ENCODE measurements around the gene AKR1A1. TPM values are rescaled to one million over a fixed set of nuclear protein-coding genes. Genes with fewer than 3 reads are reported as not detected.

The AKR1A1 gene
- total and polyA plus RNA-seq, 2 experiments from 2014 or later = 186 to 271 TPM

DNA sequence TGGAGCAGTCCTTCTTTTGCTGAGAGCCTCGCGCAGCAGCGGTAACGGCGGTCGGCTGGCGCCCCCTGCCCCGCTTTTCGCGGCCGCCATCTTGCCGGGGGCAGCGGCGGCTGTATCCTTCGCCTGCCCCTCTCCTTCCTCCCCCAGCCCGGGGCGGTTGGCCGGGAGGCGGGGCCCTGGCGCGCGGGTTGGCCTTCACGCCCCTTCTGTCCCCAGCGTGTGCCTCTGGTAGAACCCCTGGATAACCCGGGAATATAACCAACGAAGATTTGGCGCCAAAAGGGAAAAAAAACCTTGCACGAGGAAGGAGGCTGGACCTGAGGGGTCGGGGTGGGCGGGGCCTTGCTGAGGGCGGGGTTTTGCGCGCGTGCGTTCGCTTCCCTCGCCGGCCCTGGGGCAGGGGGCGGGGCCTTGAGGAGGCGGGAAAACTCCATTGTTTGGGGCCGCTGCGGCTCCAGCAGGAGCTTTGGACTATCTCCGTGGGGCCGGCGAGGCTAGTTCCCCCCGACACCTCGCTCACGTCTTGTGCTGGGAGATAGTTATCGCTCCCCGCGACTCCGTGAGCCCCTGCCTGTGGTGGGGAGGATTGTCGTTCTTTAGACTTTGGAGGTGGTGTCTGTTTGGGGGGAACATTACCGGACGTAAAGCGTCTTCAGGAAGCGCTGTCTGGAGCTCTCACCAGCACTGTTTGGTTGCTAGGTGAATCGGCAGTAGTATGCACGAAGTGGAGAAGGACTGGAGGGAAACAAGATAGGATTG is 33.9 kb downstream of the AKR1A1 start:
- Histone ChIP-seq H3K36me3 (replicated peaks; ENCODE audit: insufficient read depth, low read depth) (no peaks in the 10 kb centered on the region), H3K4me3 (peak overlapping the region; percentile 81), H4K20me1 (ENCODE audit: insufficient read depth, poor library complexity, severe bottlenecking) (peaks cover 31% of the 10 kb centered on the region), H2AFZ (peak overlapping the region; percentile 96), H3K4me2 (peak overlapping the region; percentile 79), H3K27ac (peak overlapping the region; percentile 80), H3K27me3 (no peaks in the 10 kb centered on the region), H3K9me3 (ENCODE audit: low read depth) (no peaks in the 10 kb centered on the region), H3K79me2 (peaks cover 44% of the 10 kb centered on the region), H3K4me1 (ENCODE audit: insufficient read depth) (peaks cover 14% of the 10 kb centered on the region), H3K9me2 (replicated peaks; ENCODE audit: insufficient read depth) (no peaks in the 10 kb centered on the region)
- 1% methylated on average over 39 of the region's 59 CpGs for WGBS (ENCODE audit: low lambda C conversion rate, missing lambda C conversion rate)
- DNase-seq (ENCODE audit: low spot score) = peak; percentile 96
- TF ChIP-seq, protein P1, sequence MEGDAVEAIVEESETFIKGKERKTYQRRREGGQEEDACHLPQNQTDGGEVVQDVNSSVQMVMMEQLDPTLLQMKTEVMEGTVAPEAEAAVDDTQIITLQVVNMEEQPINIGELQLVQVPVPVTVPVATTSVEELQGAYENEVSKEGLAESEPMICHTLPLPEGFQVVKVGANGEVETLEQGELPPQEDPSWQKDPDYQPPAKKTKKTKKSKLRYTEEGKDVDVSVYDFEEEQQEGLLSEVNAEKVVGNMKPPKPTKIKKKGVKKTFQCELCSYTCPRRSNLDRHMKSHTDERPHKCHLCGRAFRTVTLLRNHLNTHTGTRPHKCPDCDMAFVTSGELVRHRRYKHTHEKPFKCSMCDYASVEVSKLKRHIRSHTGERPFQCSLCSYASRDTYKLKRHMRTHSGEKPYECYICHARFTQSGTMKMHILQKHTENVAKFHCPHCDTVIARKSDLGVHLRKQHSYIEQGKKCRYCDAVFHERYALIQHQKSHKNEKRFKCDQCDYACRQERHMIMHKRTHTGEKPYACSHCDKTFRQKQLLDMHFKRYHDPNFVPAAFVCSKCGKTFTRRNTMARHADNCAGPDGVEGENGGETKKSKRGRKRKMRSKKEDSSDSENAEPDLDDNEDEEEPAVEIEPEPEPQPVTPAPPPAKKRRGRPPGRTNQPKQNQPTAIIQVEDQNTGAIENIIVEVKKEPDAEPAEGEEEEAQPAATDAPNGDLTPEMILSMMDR (IDR thresholded peaks at IDR 0.05; ENCODE audit: poor library complexity) = no peak

DNA sequence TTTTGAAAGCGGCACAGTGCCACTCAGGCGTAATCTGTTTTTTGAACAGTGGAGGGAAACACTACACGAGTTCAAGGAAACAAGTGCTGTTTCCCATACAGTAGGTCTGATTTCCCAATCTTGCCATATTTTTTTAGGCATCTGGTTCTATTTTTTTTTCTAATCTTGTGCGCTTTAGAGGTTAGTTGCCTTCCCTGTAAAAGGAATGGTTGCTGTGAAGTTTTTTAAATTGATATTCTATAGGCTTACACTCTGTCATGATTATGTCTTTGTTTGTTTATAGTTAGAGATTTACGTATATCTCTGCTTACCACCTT is 34.4 kb downstream of the AKR1A1 start:
- DNase-seq (ENCODE audit: low spot score) = no peak
- Histone ChIP-seq H3K79me2 (peaks cover 50% of the 10 kb centered on the region), H3K27ac (peak overlapping the region; percentile 80), H3K4me1 (ENCODE audit: insufficient read depth) (peaks cover 14% of the 10 kb centered on the region), H4K20me1 (ENCODE audit: insufficient read depth, poor library complexity, severe bottlenecking) (peaks cover 32% of the 10 kb centered on the region), H3K4me3 (peak overlapping the region; percentile 81), H3K27me3 (no peaks in the 10 kb centered on the region), H3K9me3 (ENCODE audit: low read depth) (no peaks in the 10 kb centered on the region), H2AFZ (no peak overlapping the region), H3K4me2 (peak overlapping the region; percentile 79), H3K9me2 (replicated peaks; ENCODE audit: insufficient read depth) (no peaks in the 10 kb centered on the region), H3K36me3 (replicated peaks; ENCODE audit: insufficient read depth, low read depth) (no peaks in the 10 kb centered on the region)
- TF ChIP-seq, protein P1 (IDR thresholded peaks at IDR 0.05; ENCODE audit: poor library complexity) = no peak
- TF ChIP-seq EZH2phosphoT487 (IDR thresholded peaks at IDR 0.05; ENCODE audit: low read depth, severe bottlenecking, unreplicated experiment) (no peak), EZH2 (IDR thresholded peaks at IDR 0.05; ENCODE audit: borderline replicate concordance) (no peak)
- 3% methylated on average over 5 of the region's 5 CpGs for WGBS (ENCODE audit: low lambda C conversion rate, missing lambda C conversion rate)

DNA sequence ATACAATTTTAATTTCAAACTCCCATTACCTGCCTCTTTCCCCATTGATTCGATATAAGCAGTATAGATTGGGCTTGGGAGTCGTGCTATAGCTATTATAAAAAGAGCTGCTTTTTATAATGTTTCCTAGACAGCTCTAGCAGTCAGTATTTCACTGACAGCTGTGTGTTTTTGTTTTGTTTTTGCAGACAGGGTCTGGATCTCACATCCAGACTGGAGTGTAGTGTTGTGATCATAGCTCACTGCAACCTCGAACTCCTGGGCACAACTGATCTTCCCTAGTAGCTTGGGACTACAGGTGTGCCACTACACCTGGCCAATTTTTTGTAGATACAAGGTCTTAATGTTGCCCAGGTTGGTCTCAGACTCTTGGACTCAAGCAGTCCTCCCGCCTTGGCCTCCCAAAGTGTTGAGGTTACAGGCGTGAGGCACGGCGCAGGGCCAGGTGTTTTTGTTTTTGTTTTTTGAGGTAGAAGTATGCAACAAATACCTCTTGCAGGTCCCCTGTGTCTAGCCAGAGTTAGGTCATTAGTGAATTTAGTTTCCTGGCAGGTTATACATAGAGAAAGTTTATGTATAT is 35.0 kb downstream of the AKR1A1 start:
- H3K9me3 ChIP-seq (ENCODE audit: low read depth) = no peaks in the 10 kb centered on the region
- no peak for DNase-seq (ENCODE audit: low spot score)
- H4K20me1 ChIP-seq (ENCODE audit: insufficient read depth, poor library complexity, severe bottlenecking) = peaks cover 32% of the 10 kb centered on the region
- no peak overlapping the region for H2AFZ ChIP-seq
- no peaks in the 10 kb centered on the region for H3K36me3 ChIP-seq (replicated peaks; ENCODE audit: insufficient read depth, low read depth)
- peak overlapping the region; percentile 81 for H3K4me3 ChIP-seq
- peak overlapping the region; percentile 80 for H3K27ac ChIP-seq
- no peaks in the 10 kb centered on the region for H3K9me2 ChIP-seq (replicated peaks; ENCODE audit: insufficient read depth)
- TF ChIP-seq, protein P1 (IDR thresholded peaks at IDR 0.05; ENCODE audit: poor library complexity) = no peak
- TF ChIP-seq EZH2phosphoT487 (IDR thresholded peaks at IDR 0.05; ENCODE audit: low read depth, severe bottlenecking, unreplicated experiment) (no peak), EZH2 (IDR thresholded peaks at IDR 0.05; ENCODE audit: borderline replicate concordance) (no peak)
- 38% methylated on average over 7 of the region's 7 CpGs for WGBS (ENCODE audit: low lambda C conversion rate, missing lambda C conversion rate)
- H3K27me3 ChIP-seq = no peaks in the 10 kb centered on the region
- H3K79me2 ChIP-seq = peaks cover 55% of the 10 kb centered on the region
- peaks cover 14% of the 10 kb centered on the region for H3K4me1 ChIP-seq (ENCODE audit: insufficient read depth)
- peak overlapping the region; percentile 79 for H3K4me2 ChIP-seq

Data from hepatocyte (in vitro differentiated cells).